Thymus (tissue), 11 donors: ENCODE results near the gene LPXN. TPM values are rescaled to one million over a fixed set of nuclear protein-coding genes. Genes with fewer than 3 reads are reported as not detected.

Experiments used
- DNase-seq, 9 donors: peaks; one replicate each; pipeline ENCODE4 v3.0.0-alpha.2; 2013; ENCODE audit warnings: low spot score in 9 of 9, low read depth in 6 of 9, missing footprints in 1 of 9
- H3K27ac ChIP-seq, 2 donors: one replicate each; pipeline ENCODE4 v1.5.1; 2013; ENCODE audit warnings: control low read depth in 1 of 2, low read depth in 1 of 2, low read length in 1 of 2, mild to moderate bottlenecking in 1 of 2, moderate library complexity in 1 of 2
- H3K27me3 ChIP-seq, 2 donors: one replicate each; pipeline ENCODE4 v1.5.1; 2013; ENCODE audit warnings: low read length in 1 of 2; ENCODE audit not compliant: control insufficient read depth in 2 of 2, insufficient read depth in 1 of 2
- H3K36me3 ChIP-seq, 2 donors: one replicate each; pipeline ENCODE4 v1.5.1; 2013; ENCODE audit warnings: low read length in 1 of 2, mild to moderate bottlenecking in 1 of 2, moderate library complexity in 1 of 2; ENCODE audit not compliant: control insufficient read depth in 2 of 2, insufficient read depth in 2 of 2
- H3K4me1 ChIP-seq, 2 donors: one replicate each; pipeline ENCODE4 v1.5.1; 2013; ENCODE audit warnings: low read length in 2 of 2; ENCODE audit not compliant: control insufficient read depth in 2 of 2, insufficient read depth in 2 of 2
- H3K4me3 ChIP-seq, 2 donors: one replicate each; pipeline ENCODE4 v1.5.1; 2013; ENCODE audit warnings: low read length in 2 of 2, control low read depth in 1 of 2, mild to moderate bottlenecking in 1 of 2
- H3K9me3 ChIP-seq, 2 donors: one replicate each; pipeline ENCODE4 v1.5.1; 2013; ENCODE audit warnings: low read length in 1 of 2, mild to moderate bottlenecking in 1 of 2; ENCODE audit not compliant: control insufficient read depth in 2 of 2, insufficient read depth in 1 of 2
- WGBS: extraction: QIAGEN DNeasy Blood & Tissue Kit; methylation state at CpG from one replicate; pipeline ENCODE4 v1.1.7; 2013; 5-methylcytosine and 5-hydroxymethylcytosine counted together
- polyA plus RNA-seq: library from polyadenylated mRNA; stranded (reverse); fragments of 200-250 nt; gene quantifications from one replicate; pipeline ENCODE4 v1.2.3, GENCODE V29; 2013
- total RNA-seq: library from RNA; stranded (reverse); fragments of 120-200 nt; gene quantifications from one replicate; pipeline ENCODE4 v1.2.4, GENCODE V29; 2013
- donor health status: healthy.

The LPXN gene
- total and polyA plus RNA-seq, 2 donors: 58.8 to 67.5 TPM

- Histone ChIP-seq H3K27ac (no peak overlapping the region), H3K4me3 (no peak overlapping the region), H3K27me3 (no peaks in the 10 kb centered on the region), H3K4me1 (no peaks in the 10 kb centered on the region), H3K36me3 (peaks cover 11 to 48% of the 10 kb centered on the region in 2 donors), H3K9me3 (no peaks in the 10 kb centered on the region)
- WGBS: 88% methylated on average over 8 of the region's 8 CpGs
- DNase-seq: no peak
Observed at GRCh38 chr11:58609723-58610122, 34.1 kb upstream of the LPXN start.

- 98% methylated on average over 5 of the region's 5 CpGs for WGBS
- H3K27ac ChIP-seq: no peak overlapping the region
- no peaks in the 10 kb centered on the region for H3K9me3 ChIP-seq
- H3K27me3 ChIP-seq: no peaks in the 10 kb centered on the region
- no peak overlapping the region for H3K4me3 ChIP-seq
- H3K4me1 ChIP-seq: no peaks in the 10 kb centered on the region
- DNase-seq: no peak
- peaks cover 10 to 37% of the 10 kb centered on the region in 2 donors for H3K36me3 ChIP-seq
Observed at GRCh38 chr11:58608331-58608730, 32.7 kb upstream of the LPXN start.

- Histone ChIP-seq H3K4me1 (no peaks in the 10 kb centered on the region), H3K4me3 (no peak overlapping the region), H3K27ac (no peak overlapping the region), H3K36me3 (peaks cover 9 to 32% of the 10 kb centered on the region in 2 donors), H3K27me3 (no peaks in the 10 kb centered on the region), H3K9me3 (no peaks in the 10 kb centered on the region)
- WGBS: 89% methylated on average over 4 of the region's 4 CpGs
- no peak for DNase-seq
Observed at GRCh38 chr11:58606930-58607714, 31.5 kb upstream of the LPXN start.

- no peaks in the 10 kb centered on the region for H3K27me3 ChIP-seq
- peaks cover 13 to 14% of the 10 kb centered on the region in 2 donors for H3K4me1 ChIP-seq
- no peak for DNase-seq
- no peaks in the 10 kb centered on the region for H3K9me3 ChIP-seq
- H3K4me3 ChIP-seq: no peak overlapping the region
- 93% methylated on average over 2 of the region's 2 CpGs for WGBS
- H3K36me3 ChIP-seq: peaks cover 5 to 11% of the 10 kb centered on the region in 2 donors
- no peak overlapping the region for H3K27ac ChIP-seq
Observed at GRCh38 chr11:58600510-58600909, 24.9 kb upstream of the LPXN start.

DNA sequence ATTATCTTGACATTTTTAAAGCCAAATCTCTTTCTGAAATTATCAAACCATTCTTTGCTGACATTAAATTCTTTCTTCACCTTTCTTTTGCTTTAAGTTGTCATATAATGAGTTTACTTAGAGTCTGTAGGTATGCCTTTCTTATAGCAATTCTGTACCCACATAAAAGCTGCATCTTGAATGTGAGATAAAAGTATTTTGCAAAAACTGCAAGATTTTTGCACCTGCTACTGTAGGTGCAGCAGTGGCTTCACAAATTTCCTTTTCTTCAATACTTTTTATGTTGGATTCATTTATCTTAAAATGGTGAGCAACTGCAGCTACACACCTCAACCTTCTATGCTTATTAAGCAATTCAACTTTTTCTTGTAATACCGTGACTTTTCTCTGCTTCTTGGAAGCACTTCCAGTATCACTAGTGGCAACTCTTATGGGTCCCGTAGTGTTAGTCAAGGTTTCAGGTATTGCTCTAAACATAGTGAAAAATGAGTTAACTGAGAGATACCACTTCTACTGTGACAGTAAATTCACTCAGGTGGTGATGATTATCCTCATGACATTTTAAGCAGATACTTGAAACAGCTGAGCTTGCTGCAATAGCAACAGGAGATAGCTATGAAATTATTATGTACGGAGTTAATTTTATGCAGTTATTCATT, 22.0 kb upstream of the LPXN start:
- Histone ChIP-seq H3K27me3 (no peaks in the 10 kb centered on the region), H3K4me3 (no peak overlapping the region), H3K36me3 (peaks cover 5 to 9% of the 10 kb centered on the region in 2 donors), H3K9me3 (no peaks in the 10 kb centered on the region), H3K4me1 (peaks cover 16 to 19% of the 10 kb centered on the region in 2 donors), H3K27ac (peak overlapping the region; percentile 74 to 93)
- 55% methylated on average over 3 of the region's 3 CpGs for WGBS
- DNase-seq: peak in 4 of 9 donors; percentile 54 to 82 (median 60)

- H3K27me3 ChIP-seq: no peaks in the 10 kb centered on the region
- H3K4me1 ChIP-seq: peaks cover 19 to 21% of the 10 kb centered on the region in 2 donors
- WGBS: 98% methylated on average over 3 of the region's 3 CpGs
- DNase-seq: peak in 1 of 9 donors; percentile 20
- peaks cover 6 to 9% of the 10 kb centered on the region in 2 donors for H3K36me3 ChIP-seq
- H3K27ac ChIP-seq: peak overlapping the region; percentile 74 to 93
- no peak overlapping the region for H3K4me3 ChIP-seq
- no peaks in the 10 kb centered on the region for H3K9me3 ChIP-seq
Observed at GRCh38 chr11:58596621-58597020, 21.0 kb upstream of the LPXN start.

DNA sequence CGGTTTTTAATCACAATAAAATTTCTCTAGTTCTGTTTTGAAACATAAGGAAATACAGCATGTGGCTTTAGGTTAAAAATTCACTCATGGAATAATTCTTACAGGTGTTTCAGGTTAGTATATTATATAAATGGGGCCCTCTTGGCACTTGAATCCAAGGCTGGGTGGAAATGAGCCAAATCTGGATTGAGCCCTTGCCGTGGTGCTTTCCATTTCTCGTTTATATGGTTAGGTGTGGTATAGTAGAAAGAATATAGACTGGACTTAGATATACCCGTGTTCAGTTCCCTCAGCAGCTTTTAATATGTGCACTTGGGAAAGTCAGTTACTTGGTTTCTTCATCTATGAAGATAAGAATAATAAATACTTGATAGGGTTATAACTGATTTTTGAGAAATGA, 19.2 kb upstream of the LPXN start:
- DNase-seq: no peak
- Histone ChIP-seq H3K4me1 (peaks cover 19 to 21% of the 10 kb centered on the region in 2 donors), H3K27me3 (no peaks in the 10 kb centered on the region), H3K4me3 (no peak overlapping the region), H3K9me3 (no peaks in the 10 kb centered on the region), H3K36me3 (peaks cover 6 to 12% of the 10 kb centered on the region in 2 donors), H3K27ac (peak overlapping the region in 1 of 2 donors; percentile 30)
- WGBS: 98% methylated on average over 4 of the region's 4 CpGs

- Histone ChIP-seq H3K27ac (no peak overlapping the region), H3K4me3 (no peak overlapping the region), H3K36me3 (peaks cover 6 to 16% of the 10 kb centered on the region in 2 donors), H3K9me3 (no peaks in the 10 kb centered on the region), H3K4me1 (peaks cover 19 to 21% of the 10 kb centered on the region in 2 donors), H3K27me3 (no peaks in the 10 kb centered on the region)
- DNase-seq: peak in 1 of 9 donors; percentile 27
- WGBS: 90% methylated on average over 5 of the region's 5 CpGs
Observed at GRCh38 chr11:58592760-58593472, 17.3 kb upstream of the LPXN start.

- Histone ChIP-seq H3K27me3 (no peaks in the 10 kb centered on the region), H3K9me3 (no peaks in the 10 kb centered on the region), H3K27ac (no peak overlapping the region), H3K4me3 (no peak overlapping the region), H3K36me3 (peaks cover 6 to 16% of the 10 kb centered on the region in 2 donors), H3K4me1 (peaks cover 14 to 16% of the 10 kb centered on the region in 2 donors)
- WGBS: 99% methylated on average over 3 of the region's 3 CpGs
- DNase-seq: no peak
Observed at GRCh38 chr11:58591659-58592058, 16.0 kb upstream of the LPXN start.
